ENCODE data around the gene TMEM100. TPM values are rescaled to one million over a fixed set of nuclear protein-coding genes. Genes with fewer than 3 reads are reported as not detected.

Gene TMEM100
- total RNA-seq, 6 experiments from 2014 or later: 0.18 to 0.26 TPM; not detected in 4

DNA sequence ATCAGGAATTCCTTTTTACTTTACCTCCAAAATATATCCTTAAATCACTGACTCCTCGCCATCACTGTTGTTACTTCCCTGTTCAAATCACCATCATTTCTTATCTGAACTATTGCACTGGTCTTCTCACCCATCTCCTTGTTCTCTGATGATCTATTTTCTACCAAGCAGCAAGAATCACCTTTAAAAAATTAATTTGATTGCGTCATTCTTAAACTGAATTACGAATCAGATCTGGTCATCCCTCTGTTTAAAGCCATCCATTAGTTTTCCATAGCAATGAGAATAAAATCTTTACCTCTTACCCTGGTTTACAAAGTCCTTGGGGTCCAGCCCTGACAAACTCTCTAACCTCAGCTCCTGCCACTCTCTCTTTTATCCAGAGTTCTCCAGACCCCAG lies 42.8 kb upstream of the TMEM100 start:
- Mint-ChIP-seq H3K4me3 (no peak overlapping the region), H3K9me3 (no peaks in the 10 kb centered on the region), H3K27me3 (ENCODE audit: insufficient read depth) (no peaks in the 10 kb centered on the region), H3K36me3 (ENCODE audit: low read depth) (peaks cover 24% of the 10 kb centered on the region), H3K4me1 (ENCODE audit: low read depth) (peaks cover 43% of the 10 kb centered on the region), H3K27ac (no peak overlapping the region)
- TF ChIP-seq, protein P1, sequence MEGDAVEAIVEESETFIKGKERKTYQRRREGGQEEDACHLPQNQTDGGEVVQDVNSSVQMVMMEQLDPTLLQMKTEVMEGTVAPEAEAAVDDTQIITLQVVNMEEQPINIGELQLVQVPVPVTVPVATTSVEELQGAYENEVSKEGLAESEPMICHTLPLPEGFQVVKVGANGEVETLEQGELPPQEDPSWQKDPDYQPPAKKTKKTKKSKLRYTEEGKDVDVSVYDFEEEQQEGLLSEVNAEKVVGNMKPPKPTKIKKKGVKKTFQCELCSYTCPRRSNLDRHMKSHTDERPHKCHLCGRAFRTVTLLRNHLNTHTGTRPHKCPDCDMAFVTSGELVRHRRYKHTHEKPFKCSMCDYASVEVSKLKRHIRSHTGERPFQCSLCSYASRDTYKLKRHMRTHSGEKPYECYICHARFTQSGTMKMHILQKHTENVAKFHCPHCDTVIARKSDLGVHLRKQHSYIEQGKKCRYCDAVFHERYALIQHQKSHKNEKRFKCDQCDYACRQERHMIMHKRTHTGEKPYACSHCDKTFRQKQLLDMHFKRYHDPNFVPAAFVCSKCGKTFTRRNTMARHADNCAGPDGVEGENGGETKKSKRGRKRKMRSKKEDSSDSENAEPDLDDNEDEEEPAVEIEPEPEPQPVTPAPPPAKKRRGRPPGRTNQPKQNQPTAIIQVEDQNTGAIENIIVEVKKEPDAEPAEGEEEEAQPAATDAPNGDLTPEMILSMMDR (IDR thresholded peaks at IDR 0.05): no peak
- DNase-seq: no peak

DNA sequence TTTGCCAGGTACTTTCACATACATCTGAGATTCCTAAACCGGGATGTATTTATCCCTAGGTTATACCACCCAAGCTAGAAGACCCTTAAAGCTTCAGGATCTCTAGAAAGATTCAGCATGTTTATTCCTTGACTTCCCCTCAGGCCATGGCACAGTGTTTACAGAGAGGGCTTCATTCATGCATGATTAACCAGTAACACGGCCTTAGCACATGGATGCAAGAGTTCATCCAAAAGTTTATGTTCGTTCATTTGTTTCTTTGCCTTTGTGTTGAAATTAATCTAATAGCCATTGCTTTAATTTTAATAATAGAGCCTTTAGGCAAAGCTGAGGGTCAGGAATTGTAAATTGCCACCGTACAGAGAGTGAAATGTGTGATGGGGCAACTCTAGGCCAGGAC lies 41.9 kb upstream of the TMEM100 start:
- Mint-ChIP-seq H3K4me3 (no peak overlapping the region), H3K36me3 (ENCODE audit: low read depth) (peaks cover 24% of the 10 kb centered on the region), H3K27ac (no peak overlapping the region), H3K27me3 (ENCODE audit: insufficient read depth) (no peaks in the 10 kb centered on the region), H3K9me3 (no peaks in the 10 kb centered on the region), H3K4me1 (ENCODE audit: low read depth) (peaks cover 34% of the 10 kb centered on the region)
- TF ChIP-seq, protein P1 (IDR thresholded peaks at IDR 0.05): no peak
- no peak for DNase-seq

DNA sequence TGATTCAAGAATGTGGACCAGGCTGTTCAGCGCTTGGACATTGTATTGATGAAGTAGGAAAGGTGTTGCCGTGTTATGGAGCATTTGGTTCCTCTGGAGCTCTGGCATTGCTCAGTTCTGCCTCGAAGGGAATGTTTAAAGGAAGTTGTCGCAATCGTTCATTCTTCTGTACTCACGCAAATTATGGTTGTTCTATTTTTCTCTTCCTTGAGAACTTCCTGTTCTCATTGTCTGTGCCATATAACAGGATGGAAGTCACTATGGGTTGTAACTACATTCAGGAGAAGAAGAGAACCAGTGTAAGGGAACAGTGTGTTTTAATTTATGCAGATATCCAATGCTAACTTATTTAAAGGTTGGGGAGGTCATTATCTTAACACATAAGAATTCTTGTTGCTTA lies 41.2 kb upstream of the TMEM100 start:
- TF ChIP-seq, protein P1 (IDR thresholded peaks at IDR 0.05): no peak
- no peak overlapping the region for H3K4me3 Mint-ChIP-seq
- H3K9me3 Mint-ChIP-seq: no peaks in the 10 kb centered on the region
- H3K27ac Mint-ChIP-seq: no peak overlapping the region; the same call in 1 of the 2 replicates
- no peak for DNase-seq
- H3K4me1 Mint-ChIP-seq (ENCODE audit: low read depth): peaks cover 27% of the 10 kb centered on the region
- no peaks in the 10 kb centered on the region for H3K27me3 Mint-ChIP-seq (ENCODE audit: insufficient read depth)
- peaks cover 18% of the 10 kb centered on the region for H3K36me3 Mint-ChIP-seq (ENCODE audit: low read depth)

DNA sequence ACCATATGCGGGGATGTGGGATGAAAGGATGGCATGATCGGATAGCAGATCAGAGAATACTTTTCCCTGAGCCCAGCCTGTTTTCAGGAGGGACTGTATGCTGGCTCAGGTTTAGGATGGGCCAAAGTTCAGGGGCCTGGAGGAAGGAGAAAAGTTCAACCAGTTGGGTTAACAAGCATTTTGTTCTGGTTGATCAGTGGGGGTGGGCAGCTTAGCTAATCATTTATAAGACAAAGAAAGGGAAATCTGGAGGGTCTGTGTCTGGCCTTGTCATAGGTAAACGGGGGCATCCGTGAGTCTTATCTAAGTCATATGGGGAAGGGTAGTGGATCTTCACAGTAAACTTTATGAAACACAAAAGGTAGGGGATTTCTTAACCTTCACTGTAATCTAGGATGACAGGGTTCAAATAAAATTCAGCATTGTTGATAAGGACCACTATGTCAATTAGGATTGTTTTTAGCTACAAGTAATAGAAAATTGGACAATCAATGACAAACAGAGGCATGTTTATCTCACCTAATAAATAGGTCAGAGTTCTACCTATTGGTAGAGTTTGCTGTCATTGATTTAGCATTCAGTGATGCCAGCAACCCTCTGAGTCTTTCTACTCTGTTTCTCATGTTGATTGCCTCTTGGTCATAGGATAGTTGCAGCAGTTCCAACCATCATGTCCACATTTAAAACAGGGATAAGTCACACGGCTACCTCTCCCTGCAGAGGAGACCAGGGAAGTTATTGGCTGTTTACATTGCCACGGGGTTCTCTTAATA lies 39.6 kb upstream of the TMEM100 start:
- Mint-ChIP-seq H3K4me1 (ENCODE audit: low read depth) (peaks cover 17% of the 10 kb centered on the region), H3K9me3 (no peaks in the 10 kb centered on the region), H3K36me3 (ENCODE audit: low read depth) (peaks cover 10% of the 10 kb centered on the region; the same call in 1 of the 2 replicates), H3K27ac (no peak overlapping the region), H3K27me3 (ENCODE audit: insufficient read depth) (no peaks in the 10 kb centered on the region; the same call in 1 of the 2 replicates), H3K4me3 (no peak overlapping the region)
- no peak for DNase-seq
- TF ChIP-seq, protein P1 (IDR thresholded peaks at IDR 0.05): no peak

DNA sequence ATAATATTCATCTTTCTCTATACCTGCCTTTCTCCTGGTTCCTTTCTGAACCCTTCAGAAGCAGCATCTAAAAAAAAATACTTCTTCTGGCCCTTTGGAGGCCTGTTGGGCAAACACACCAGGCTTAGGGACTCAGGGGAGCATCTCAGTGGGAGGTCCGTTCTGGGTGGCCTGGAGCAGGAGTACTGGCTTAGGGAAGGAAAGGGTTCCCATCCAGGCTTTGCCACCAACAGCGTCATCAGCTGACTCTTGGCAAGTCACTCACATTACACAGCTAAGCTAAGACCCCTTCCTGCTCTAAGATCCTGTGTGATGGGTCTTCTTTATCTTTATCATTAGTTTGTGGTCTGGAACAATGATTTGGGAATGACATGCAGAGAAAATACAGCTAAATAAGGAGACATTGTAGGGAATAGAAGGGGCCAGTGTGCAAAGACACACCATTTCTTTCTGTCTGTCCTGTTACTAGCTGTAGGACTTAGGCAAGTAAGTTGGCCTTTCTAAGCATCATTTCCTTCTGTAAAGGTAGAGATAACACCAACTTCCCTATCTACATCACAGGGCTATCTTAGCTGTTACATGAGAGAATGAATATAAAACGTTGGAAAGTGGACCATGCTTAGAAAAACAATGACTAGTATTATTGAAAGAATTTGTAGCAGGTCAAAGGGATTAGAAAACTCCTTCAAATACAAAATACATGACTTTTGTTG lies 38.1 kb upstream of the TMEM100 start:
- Mint-ChIP-seq H3K4me1 (ENCODE audit: low read depth) (peaks cover 17% of the 10 kb centered on the region), H3K27me3 (ENCODE audit: insufficient read depth) (no peaks in the 10 kb centered on the region; the same call in 1 of the 2 replicates)

More for the DNA sequence above, 38.1 kb upstream of the TMEM100 start:
- TF ChIP-seq, protein P1 (IDR thresholded peaks at IDR 0.05): no peak
- no peak overlapping the region for H3K4me3 Mint-ChIP-seq
- no peaks in the 10 kb centered on the region for H3K9me3 Mint-ChIP-seq
- DNase-seq: no peak
- H3K27ac Mint-ChIP-seq: no peak overlapping the region
- peaks cover 7% of the 10 kb centered on the region; the same call in 1 of the 2 replicates for H3K36me3 Mint-ChIP-seq (ENCODE audit: low read depth)
